SK-N-MC (cell line): ENCODE data around the gene COL13A1.

Experiments
- EZH2 ChIP-seq: fragments of 200-600 bp; sonication (generic); IDR thresholded peaks from one replicate; pipeline ENCODE4 v1.6.1; 2017; ENCODE audit warnings: antibody characterized with exemption
- FOXP2 ChIP-seq: optimal IDR thresholded peaks from 2 replicates; pipeline ENCODE3; 2011; ENCODE audit warnings: mild to moderate bottlenecking, moderate library complexity; ENCODE audit not compliant: insufficient read depth; ENCODE audit errors: extremely low read length, control extremely low read depth
- POLR2AphosphoS5 ChIP-seq: IDR thresholded peaks from 2 replicates; pipeline ENCODE4 v1.6.1; 2012; ENCODE audit warnings: mild to moderate bottlenecking, low read depth, low read length, borderline replicate concordance

- TF ChIP-seq POLR2AphosphoS5, result no peak
- no peak for TF ChIP-seq EZH2
- TF ChIP-seq FOXP2, result no peak
These were observed 28.1 kb downstream of the COL13A1 start for GRCh38 chr10:69829775-69830174.
